Right lobe of liver (tissue), 6 donors: Measurements from ENCODE around the gene TCN2. TPM values are rescaled to one million over a fixed set of nuclear protein-coding genes. Genes with fewer than 3 reads are reported as not detected.

ENCODE experiments used
- ATAC-seq, 4 donors: fragments of 200-7000 bp; cut with Tn5 transposase; one replicate each; pipeline ENCODE4 v1.9.1; 2020; ENCODE audit warnings: mild to moderate bottlenecking in 4 of 4, moderate library complexity in 4 of 4
- DNase-seq, 3 donors: peaks; one replicate each; pipeline ENCODE4 v3.0.0-alpha.2; 2020
- H3K27ac ChIP-seq, 3 donors: fragments of 200-600 bp; one replicate each; pipeline ENCODE4 v1.8.0; 2022
- H3K27me3 ChIP-seq, 2 donors: fragments of 200-600 bp; one replicate each; pipeline ENCODE4 v1.8.0; 2022
- H3K36me3 ChIP-seq, 4 donors: fragments of 200-600 bp; sonication (generic) in 1 of 4; one replicate each; pipeline versions ENCODE4 v1.5.1 to v1.8.0; 2017 to 2022; ENCODE audit warnings: control low read depth in 1 of 4
- H3K4me1 ChIP-seq, 4 donors: fragments of 200-600 bp; sonication (generic) in 1 of 4; one replicate each; pipeline versions ENCODE4 v1.5.1 to v1.8.0; 2017 to 2022; ENCODE audit warnings: control low read depth in 1 of 4
- H3K4me3 ChIP-seq, 3 donors: fragments of 200-600 bp; one replicate each; pipeline ENCODE4 v1.8.0; 2022
- H3K9me3 ChIP-seq, 4 donors: fragments of 200-600 bp; sonication (generic) in 1 of 4; one replicate each; pipeline versions ENCODE4 v1.5.1 to v1.8.0; 2017 to 2022; ENCODE audit warnings: control low read depth in 1 of 4
- POLR2A ChIP-seq: fragments of 450-650 bp; IDR thresholded peaks from one replicate; pipeline ENCODE4 v1.6.1; 2017; ENCODE audit warnings: antibody characterized with exemption, mild to moderate bottlenecking
- WGBS: methylation state at CpG from one replicate; pipeline ENCODE4 v1.1.6; 2018; ENCODE audit warnings: low coverage, low lambda C conversion rate; ENCODE audit not compliant: insufficient coverage; ENCODE audit errors: missing lambda C conversion rate; 5-methylcytosine and 5-hydroxymethylcytosine counted together
- intact Hi-C, 2 donors: fragments of 100-400 bp; cut with DNase I; formaldehyde crosslinking; loops; one replicate each; pipeline versions ENCODE4 v1.11.2 to v1.14.1; 2022
- total RNA-seq, 6 experiments: library from RNA; depleted of rRNA in 2 of 6; stranded (reverse); fragments of >200 nt in 2 of 6; fragmentation: NEBNext Ultra II Directional in 3 of 6; extraction: Animal tissue kit (Norgen Biotek cat#: 25700) in 3 of 6; gene quantifications; one replicate each; pipeline versions ENCODE4 v1.1.0 to v1.2.4, GENCODE V29; 2016 to 2023
- TF ChIP-seq, protein P1 (sequence below), 4 donors: fragments of 200-600 bp in 3 of 4; fragments of 450-650 bp in 1 of 4; IDR thresholded peaks; one replicate each; pipeline versions ENCODE4 v1.5.1 to v1.8.0; 2016 to 2022; ENCODE audit warnings: antibody characterized with exemption in 4 of 4, mild to moderate bottlenecking in 2 of 4
- donor health status: DM: no; HTN: yes; CAD: no.
- donor health status: DM: no; HTN: no; CAD: no.
- donor health status: DM: no; HTN: no; CAD: no.
- donor health status: DM: no; HTN: yes; CAD: no.
- donor health status: DM: no; HTN: yes; CAD: no.

TCN2 gene
- total RNA-seq, 6 experiments from 2014 or later = 8.9 to 14.6 (median 12.8) TPM

DNA sequence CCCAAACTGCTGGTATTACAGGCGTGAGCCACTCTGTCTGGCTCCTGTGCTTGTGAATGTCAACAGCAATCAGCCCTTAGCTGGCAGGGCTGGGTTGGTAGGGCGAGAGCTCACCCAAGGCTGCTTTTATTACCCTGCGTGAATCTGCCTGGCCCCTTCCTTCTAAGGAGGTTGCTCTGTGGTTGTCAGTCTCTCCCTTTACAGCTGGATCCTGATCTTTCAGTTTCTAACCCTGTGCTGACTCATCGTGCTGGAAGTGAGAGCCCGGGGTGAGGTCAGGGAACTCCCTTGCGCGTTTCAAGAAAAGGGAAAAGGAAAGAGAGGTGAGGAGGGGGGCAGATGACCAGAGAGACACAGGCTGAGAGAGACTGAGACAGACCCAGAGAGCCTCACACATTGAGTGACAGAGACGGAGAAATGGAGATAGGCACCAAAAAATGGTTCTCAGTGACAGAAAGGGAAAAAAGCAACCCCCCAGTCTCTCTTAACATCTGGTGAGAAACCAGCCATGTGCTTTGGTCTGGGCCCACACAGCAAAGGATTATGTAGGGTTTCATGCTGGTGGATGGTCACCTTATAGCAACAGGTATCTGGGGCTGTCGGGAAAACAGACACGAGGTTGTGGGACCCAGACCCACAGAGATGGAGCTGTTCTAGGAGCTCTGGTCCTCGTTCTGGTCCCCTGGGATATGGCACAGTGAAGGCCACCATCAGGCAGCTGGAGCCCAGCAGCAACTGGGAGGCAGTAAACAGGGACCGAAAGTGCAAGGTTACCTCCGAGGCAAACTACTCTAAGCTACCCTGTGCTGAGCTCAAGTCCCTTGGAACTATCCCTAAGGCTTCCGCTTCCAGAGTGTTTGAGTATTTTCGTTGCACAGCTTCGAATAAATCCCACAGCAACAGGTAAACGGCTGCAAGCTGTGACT, 2.5 kb downstream of the TCN2 start:
- peaks cover 0 to 16% (median 5%) of the 10 kb centered on the region in 4 donors for H3K4me1 ChIP-seq
- WGBS = 50% methylated on average over 15 of the region's 17 CpGs
- intact Hi-C loops = no loop called here

DNA sequence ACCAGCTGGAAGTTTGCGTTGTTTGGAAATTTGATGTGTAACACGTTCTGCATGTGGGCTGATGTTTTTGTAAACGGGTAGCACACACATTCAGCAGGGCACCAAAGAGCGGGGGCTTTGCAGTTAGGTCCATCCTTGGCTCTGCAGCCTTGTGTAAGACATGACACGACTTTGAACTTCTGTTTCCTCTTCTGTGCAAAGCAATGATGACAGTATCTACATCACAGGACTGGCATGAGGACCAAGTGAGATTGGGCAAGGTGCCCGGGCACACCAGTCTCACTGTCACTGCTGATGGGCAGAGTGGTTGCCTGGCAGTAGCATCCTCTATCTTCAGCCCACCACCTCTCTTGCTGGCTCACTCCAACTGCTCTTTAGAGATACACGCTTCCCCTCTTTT, 3.3 kb downstream of the TCN2 start:
- H3K4me3 ChIP-seq = no peak overlapping the region
- H3K36me3 ChIP-seq = peaks cover 0 to 3% (median 0%) of the 10 kb centered on the region in 4 donors
- intact Hi-C loops = no loop called here
- TF ChIP-seq, protein P1, sequence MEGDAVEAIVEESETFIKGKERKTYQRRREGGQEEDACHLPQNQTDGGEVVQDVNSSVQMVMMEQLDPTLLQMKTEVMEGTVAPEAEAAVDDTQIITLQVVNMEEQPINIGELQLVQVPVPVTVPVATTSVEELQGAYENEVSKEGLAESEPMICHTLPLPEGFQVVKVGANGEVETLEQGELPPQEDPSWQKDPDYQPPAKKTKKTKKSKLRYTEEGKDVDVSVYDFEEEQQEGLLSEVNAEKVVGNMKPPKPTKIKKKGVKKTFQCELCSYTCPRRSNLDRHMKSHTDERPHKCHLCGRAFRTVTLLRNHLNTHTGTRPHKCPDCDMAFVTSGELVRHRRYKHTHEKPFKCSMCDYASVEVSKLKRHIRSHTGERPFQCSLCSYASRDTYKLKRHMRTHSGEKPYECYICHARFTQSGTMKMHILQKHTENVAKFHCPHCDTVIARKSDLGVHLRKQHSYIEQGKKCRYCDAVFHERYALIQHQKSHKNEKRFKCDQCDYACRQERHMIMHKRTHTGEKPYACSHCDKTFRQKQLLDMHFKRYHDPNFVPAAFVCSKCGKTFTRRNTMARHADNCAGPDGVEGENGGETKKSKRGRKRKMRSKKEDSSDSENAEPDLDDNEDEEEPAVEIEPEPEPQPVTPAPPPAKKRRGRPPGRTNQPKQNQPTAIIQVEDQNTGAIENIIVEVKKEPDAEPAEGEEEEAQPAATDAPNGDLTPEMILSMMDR (IDR thresholded peaks at IDR 0.05) = no peak
- TF ChIP-seq POLR2A = no peak
- H3K4me1 ChIP-seq = peaks cover 0 to 16% (median 5%) of the 10 kb centered on the region in 4 donors
- 61% methylated on average over 6 of the region's 7 CpGs for WGBS
- no peak overlapping the region for H3K27ac ChIP-seq
- DNase-seq = peak in 1 of 3 donors; percentile 34
- H3K27me3 ChIP-seq = no peaks in the 10 kb centered on the region
- no peaks in the 10 kb centered on the region for H3K9me3 ChIP-seq
- no peak for ATAC-seq

More for the DNA sequence above, 2.5 kb downstream of the TCN2 start:
- Histone ChIP-seq H3K4me3 (no peak overlapping the region), H3K36me3 (peaks cover 0 to 3% (median 0%) of the 10 kb centered on the region in 4 donors), H3K9me3 (no peaks in the 10 kb centered on the region), H3K27ac (peak overlapping the region in 2 of 3 donors; percentile 13 to 54), H3K27me3 (no peaks in the 10 kb centered on the region)
- peak in 1 of 3 donors; percentile 42 for DNase-seq
- peak in 3 of 4 donors; percentile 44 to 51 (median 49) for ATAC-seq
- TF ChIP-seq POLR2A = peak; percentile 36
- TF ChIP-seq, protein P1 (IDR thresholded peaks at IDR 0.05) = no peak

DNA sequence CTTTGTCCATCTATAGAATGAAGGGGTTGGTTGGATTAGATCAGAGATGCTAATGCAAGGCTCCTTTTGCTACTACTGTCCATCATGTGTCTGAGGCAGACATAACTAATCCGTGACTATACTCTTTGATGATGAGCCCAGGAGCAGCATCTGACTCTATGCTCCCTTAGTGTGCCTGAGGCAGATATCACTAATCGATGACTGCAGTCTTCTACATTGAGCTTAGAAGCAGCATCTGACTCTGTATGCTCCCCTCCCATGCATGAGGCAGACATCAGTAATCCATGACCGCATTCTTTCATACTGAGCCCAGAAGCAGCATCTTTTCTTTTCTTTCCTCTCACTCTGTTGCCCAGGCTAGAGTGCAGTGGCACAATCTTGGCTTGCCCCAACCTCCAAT, 4.2 kb downstream of the TCN2 start:
- WGBS = 89% methylated on average over 1 of the region's 3 CpGs
- peaks cover 0 to 3% (median 0%) of the 10 kb centered on the region in 4 donors for H3K36me3 ChIP-seq

DNA sequence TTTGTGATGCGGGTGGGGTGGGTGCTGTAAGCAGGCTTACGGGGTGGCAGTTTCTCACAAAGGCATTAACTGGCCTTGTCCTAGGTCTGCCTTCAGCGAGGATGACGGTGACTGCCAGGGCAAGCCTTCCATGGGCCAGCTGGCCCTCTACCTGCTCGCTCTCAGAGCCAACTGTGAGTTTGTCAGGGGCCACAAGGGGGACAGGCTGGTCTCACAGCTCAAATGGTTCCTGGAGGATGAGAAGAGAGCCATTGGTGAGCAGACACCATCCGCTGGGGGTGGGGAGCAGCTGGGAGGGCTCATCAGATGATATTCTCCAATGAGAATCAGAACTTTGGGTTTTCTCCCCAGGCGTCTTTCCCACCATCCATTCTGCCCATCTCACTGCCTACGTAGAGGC, 5.8 kb downstream of the TCN2 start:
- no peak for ATAC-seq
- H3K36me3 ChIP-seq = peaks cover 0 to 3% (median 0%) of the 10 kb centered on the region in 4 donors
- 92% methylated on average over 2 of the region's 8 CpGs for WGBS

More for the DNA sequence above, 4.2 kb downstream of the TCN2 start:
- TF ChIP-seq, protein P1 (IDR thresholded peaks at IDR 0.05) = no peak
- TF ChIP-seq POLR2A = no peak
- Histone ChIP-seq H3K4me1 (peaks cover 0 to 7% (median under 1%) of the 10 kb centered on the region in 4 donors), H3K4me3 (no peak overlapping the region), H3K9me3 (no peaks in the 10 kb centered on the region), H3K27me3 (no peaks in the 10 kb centered on the region), H3K27ac (no peak overlapping the region)
- intact Hi-C loops = no loop called here
- ATAC-seq = no peak
- no peak for DNase-seq

More for the DNA sequence above, 5.8 kb downstream of the TCN2 start:
- Histone ChIP-seq H3K4me3 (no peak overlapping the region), H3K27me3 (no peaks in the 10 kb centered on the region), H3K27ac (no peak overlapping the region), H3K9me3 (no peaks in the 10 kb centered on the region), H3K4me1 (no peaks in the 10 kb centered on the region)
- no peak for DNase-seq
- TF ChIP-seq, protein P1 (IDR thresholded peaks at IDR 0.05) = no peak
- TF ChIP-seq POLR2A = no peak
- intact Hi-C loops = no loop called here
